Activated CD4-positive, CD25-positive, alpha-beta regulatory T cell treated with anti-CD3 and anti-CD28 coated beads, Interleukin-2, amount 50 U/mL, for 24 hours (primary cell): Measurements from ENCODE around the gene ARL5B.

ENCODE experiments used
- ATAC-seq, 2 donors: fragments of 150-1000 bp; cut with Tn5 transposase; one replicate each; pipeline ENCODE4 v1.10.0; 2021; ENCODE audit warnings: mild to moderate bottlenecking in 1 of 2, moderate library complexity in 1 of 2

ARL5B gene

GRCh38 chr10:18713077-18713476, 53.8 kb downstream of the ARL5B start:
- no peak for ATAC-seq

- ATAC-seq, result no peak
Measured at GRCh38 chr10:18718991-18719390, 59.8 kb downstream of the ARL5B start.

GRCh38 chr10:18719811-18720210, 60.6 kb downstream of the ARL5B start:
- ATAC-seq, result no peak

- no peak for ATAC-seq
Measured at GRCh38 chr10:18721067-18721466, 61.8 kb downstream of the ARL5B start.

- ATAC-seq, result no peak
Measured at GRCh38 chr10:18723801-18724200, 64.6 kb downstream of the ARL5B start.
